GM12878 (cell line): ENCODE results near the gene CHPF2. TPM values are rescaled to one million over a fixed set of nuclear protein-coding genes. Genes with fewer than 3 reads are reported as not detected.

Experiments used
- ATAC-seq: fragments of 200-7000 bp; cut with Tn5 transposase; 3 replicates; pipeline ENCODE4 v1.9.1; 2020; ENCODE audit warnings: mild to moderate bottlenecking, moderate library complexity
- BruUV-seq: library from RNA; stranded (reverse); fragments of 400-500 nt; replicated peaks from 2 replicates; lab custom pipeline; 2021; lab: Mats Ljungman, UMichigan
- CTCF ChIA-PET: fragments of 300-600 bp; sonication (Branson Sonifier 250); formaldehyde crosslinking; extraction: SDS; loops from one replicate; lab custom pipeline; 2021; ENCODE audit warnings: inconsistent platforms; lab: Yijun Ruan, JAX
- POLR2A ChIA-PET: fragments of 350-600 bp; formaldehyde crosslinking; extraction: SDS; loops from one replicate; lab custom pipeline; 2021; ENCODE audit warnings: inconsistent platforms; lab: Charles Lee
- RAD21 ChIA-PET: fragments of 300-600 bp; sonication (Branson Sonifier 250); formaldehyde crosslinking; loops from one replicate; lab custom pipeline; 2023; ENCODE audit warnings: antibody characterized with exemption; ENCODE audit not compliant: unreplicated experiment; lab: Charles Lee
- SMC1A ChIA-PET: fragments of 300-600 bp; sonication (Branson Sonifier 250); formaldehyde crosslinking; loops from one replicate; lab custom pipeline; 2023; ENCODE audit not compliant: unreplicated experiment, uncharacterized antibody; lab: Charles Lee
- DNase-seq: peaks from one replicate; pipeline ENCODE4 v3.0.0-alpha.2; 2011; ENCODE audit warnings: low read depth, low spot score
- FAIRE-seq: peaks from 3 replicates; lab custom pipeline; 2011; peaks lifted over from hg19 to GRCh38; lab: Jason Lieb, UNC
- H2AFZ ChIP-seq: 2 replicates; pipeline ENCODE4 v1.6.0; 2011; ENCODE audit warnings: low read depth, low read length, control low read depth; ENCODE audit not compliant: control insufficient read depth
- H3K27ac ChIP-seq: 2 replicates; pipeline ENCODE4 v1.5.1; 2011; ENCODE audit warnings: control low read depth; ENCODE audit not compliant: control insufficient read depth, insufficient read depth
- H3K27me3 ChIP-seq, 2 experiments: replicated peaks in 1 of 2; 2 replicates each; pipeline versions ENCODE4 v1.6.0 to v1.6.1; 2011; ENCODE audit warnings: low read length in 1 of 2; ENCODE audit not compliant: control insufficient read depth in 2 of 2, insufficient read depth in 2 of 2
- H3K36me3 ChIP-seq, 2 experiments: 2 replicates each; pipeline ENCODE4 v1.5.1; 2011; ENCODE audit warnings: low read length in 1 of 2; ENCODE audit not compliant: control insufficient read depth in 2 of 2, insufficient read depth in 2 of 2
- H3K4me1 ChIP-seq: 2 replicates; pipeline ENCODE4 v1.6.1; 2011; ENCODE audit warnings: mild to moderate bottlenecking, low read length, moderate library complexity, mixed read lengths; ENCODE audit not compliant: control insufficient read depth, insufficient read depth
- H3K4me2 ChIP-seq: 2 replicates; pipeline ENCODE4 v1.6.0; 2011; ENCODE audit warnings: control low read depth; ENCODE audit not compliant: control insufficient read depth, insufficient read depth
- H3K4me3 ChIP-seq: fragments of 200-600 bp; sonication (generic); 2 replicates; pipeline ENCODE4 v1.5.1; 2016
- H3K79me2 ChIP-seq: 2 replicates; pipeline ENCODE4 v1.6.0; 2011; ENCODE audit warnings: low read length; ENCODE audit not compliant: control insufficient read depth, insufficient read depth
- H3K9ac ChIP-seq: 2 replicates; pipeline ENCODE4 v1.8.0; 2011; ENCODE audit warnings: low read length, control low read depth, mixed read lengths; ENCODE audit not compliant: control insufficient read depth, insufficient read depth
- H3K9me3 ChIP-seq: replicated peaks from 3 replicates; pipeline ENCODE4 v1.5.1; 2011; ENCODE audit warnings: mild to moderate bottlenecking, low read length; ENCODE audit not compliant: control insufficient read depth, insufficient read depth
- H4K20me1 ChIP-seq: 2 replicates; pipeline ENCODE4 v1.6.0; 2011; ENCODE audit not compliant: control insufficient read depth, insufficient read depth
- BRCA1 ChIP-seq: IDR thresholded peaks from 2 replicates; pipeline ENCODE4 v1.6.1; 2011; ENCODE audit warnings: low read depth, low read length, improper control_type of control experiment
- EGR1 ChIP-seq, 2 experiments: IDR thresholded peaks; 1 replicate in 1 of 2; 2 replicates in 1 of 2; pipeline ENCODE4 v1.6.1; 2011 to 2012; ENCODE audit warnings: low read depth in 2 of 2, low read length in 2 of 2, borderline replicate concordance in 1 of 2, mild to moderate bottlenecking in 1 of 2, moderate library complexity in 1 of 2
- NR2C2 ChIP-seq: IDR thresholded peaks from 2 replicates; pipeline ENCODE4 v1.6.1; 2011; ENCODE audit warnings: borderline replicate concordance, low read depth; ENCODE audit not compliant: control insufficient read depth, insufficient read length
- NRF1 ChIP-seq: conservative IDR thresholded peaks from 2 replicates; pipeline ENCODE4 v1.6.1; 2011; ENCODE audit warnings: mild to moderate bottlenecking, low read depth, low read length, improper control_type of control experiment
- RUNX3 ChIP-seq: IDR thresholded peaks from 2 replicates; pipeline ENCODE4 v1.6.1; 2012; ENCODE audit warnings: low read length, inconsistent platforms
- SPI1 ChIP-seq: IDR thresholded peaks from 2 replicates; pipeline ENCODE4 v1.6.1; 2011; ENCODE audit warnings: low read depth, mild to moderate bottlenecking, low read length, moderate library complexity, borderline replicate concordance; ENCODE audit not compliant: insufficient read depth
- TCF12 ChIP-seq: IDR thresholded peaks from 2 replicates; pipeline ENCODE4 v1.6.1; 2011; ENCODE audit warnings: low read depth, mild to moderate bottlenecking, low read length
- WGBS: methylation state at CpG from one replicate; pipeline ENCODE4 v1.1.6; 2016; ENCODE audit warnings: low lambda C conversion rate; ENCODE audit not compliant: insufficient replicate concordance, insufficient coverage; ENCODE audit errors: missing lambda C conversion rate; 5-methylcytosine and 5-hydroxymethylcytosine counted together
- in situ Hi-C: fragments of 300-500 bp; cut with MboI; formaldehyde crosslinking; loops from 9 replicates; pipeline ENCODE4 v1.14.3; 2018; ENCODE audit warnings: mixed read lengths
- intact Hi-C: fragments of 100-400 bp; cut with micrococcal nuclease; formaldehyde crosslinking; loops from one replicate; pipeline ENCODE4 v1.14.2; 2022; ENCODE audit not compliant: unreplicated experiment
- polyA plus RNA-seq, 11 experiments: library from polyadenylated mRNA; depleted of rRNA in 4 of 11; unstranded in 6 of 11; stranded (reverse) in 5 of 11; fragments of >200 nt; fragmentation: Nextera tagmentation in 4 of 11; fragmentation: Illumina TruSeq in 1 of 11; extraction: Ambion mirVana in 4 of 11; extraction: Trizol in 1 of 11; gene quantifications; 1 replicate in 1 of 11; 2 replicates in 10 of 11; pipeline versions ENCODE4 v1.2.1 to v1.2.3, GENCODE V29; 2011 to 2016; ENCODE audit warnings: inconsistent platforms in 2 of 11, missing spikeins in 2 of 11, low read depth in 1 of 11
- total RNA-seq, 4 experiments: library from RNA; depleted of rRNA in 3 of 4; stranded (reverse); fragments of >200 nt in 3 of 4; fragmentation: Illumina TruSeq in 1 of 4; extraction: Trizol in 1 of 4; gene quantifications; 2 replicates each; pipeline versions ENCODE4 v1.2.1 to v1.2.3, GENCODE V29; 2013 to 2021
- TF ChIP-seq, protein P1 (sequence below): IDR thresholded peaks from 2 replicates; pipeline ENCODE4 v1.6.1; 2011; ENCODE audit warnings: borderline replicate concordance, low read depth, mild to moderate bottlenecking, moderate library complexity, mixed read lengths, low read length; ENCODE audit not compliant: insufficient read depth; ENCODE audit errors: extremely low read length
- TF ChIP-seq, protein P2 (sequence below): IDR thresholded peaks from 2 replicates; pipeline ENCODE4 v1.6.1; 2012; ENCODE audit warnings: low read depth, low read length, improper control_type of control experiment

CHPF2 gene
- total and polyA plus RNA-seq, 10 of the 15 experiments (the other 5 are each of a cell fraction or from before 2014, with no cell fraction given), result 0.23 to 33.1 (median 11.5) TPM

GRCh38 chr7:151244841-151245346 is 12.6 kb downstream of the CHPF2 start:
- ChIA-PET CTCF (interaction anchor here (0.6 to 5.3 kb wide), 32 partner anchors 7 to 389 kb away, joined by 3 to 56 read pairs (median 4); partner anchors contain the start of genes ABCF2 and CHPF2), SMC1A (interaction anchor here (1.4 to 3.4 kb wide), 4 partner anchors 11 to 121 kb away, joined by 5 to 24 read pairs (median 15); partner anchors contain the start of genes ABCF2 and CHPF2), POLR2A (interaction anchor here (1.4 to 1.5 kb wide), 2 partner anchors 13 to 18 kb away, joined by 5 read pairs; partner anchors contain the start of genes ABCF2 and CHPF2), RAD21 (interaction anchor here (0.6 to 2.6 kb wide), 4 partner anchors 12 to 1043 kb away, joined by 3 to 17 read pairs (median 14); partner anchors contain the start of genes ABCF2 and CHPF2)
- FAIRE-seq (no peak), DNase-seq (no peak), ATAC-seq (peak; percentile 2)
- Histone ChIP-seq H3K9me3 (no peaks in the 10 kb centered on the region), H3K4me1 (peaks cover 16% of the 10 kb centered on the region), H3K4me3 (peak overlapping the region; percentile 44; the same call in 1 of the 2 replicates), H3K79me2 (no peaks in the 10 kb centered on the region), H3K9ac (no peak overlapping the region), H4K20me1 (no peaks in the 10 kb centered on the region), H3K27me3 (peaks cover 15 to 24% of the 10 kb centered on the region in 2 experiments), H3K36me3 (no peaks in the 10 kb centered on the region), H2AFZ (no peak overlapping the region), H3K4me2 (peak overlapping the region; percentile 83), H3K27ac (no peak overlapping the region)
- TF ChIP-seq SPI1, result no peak
- no peak for TF ChIP-seq RUNX3
- TF ChIP-seq TCF12, result no peak
- TF ChIP-seq NR2C2, result no peak
- BruUV-seq, result no TSS peak
- 2% methylated on average over 15 of the region's 15 CpGs for WGBS
- in situ Hi-C loops, result no loop called here
- intact Hi-C loops, result loop anchor here (1.0 to 5.0 kb wide), 2 partner anchors 73 to 121 kb away; no protein-coding TSS in a partner anchor

DNA sequence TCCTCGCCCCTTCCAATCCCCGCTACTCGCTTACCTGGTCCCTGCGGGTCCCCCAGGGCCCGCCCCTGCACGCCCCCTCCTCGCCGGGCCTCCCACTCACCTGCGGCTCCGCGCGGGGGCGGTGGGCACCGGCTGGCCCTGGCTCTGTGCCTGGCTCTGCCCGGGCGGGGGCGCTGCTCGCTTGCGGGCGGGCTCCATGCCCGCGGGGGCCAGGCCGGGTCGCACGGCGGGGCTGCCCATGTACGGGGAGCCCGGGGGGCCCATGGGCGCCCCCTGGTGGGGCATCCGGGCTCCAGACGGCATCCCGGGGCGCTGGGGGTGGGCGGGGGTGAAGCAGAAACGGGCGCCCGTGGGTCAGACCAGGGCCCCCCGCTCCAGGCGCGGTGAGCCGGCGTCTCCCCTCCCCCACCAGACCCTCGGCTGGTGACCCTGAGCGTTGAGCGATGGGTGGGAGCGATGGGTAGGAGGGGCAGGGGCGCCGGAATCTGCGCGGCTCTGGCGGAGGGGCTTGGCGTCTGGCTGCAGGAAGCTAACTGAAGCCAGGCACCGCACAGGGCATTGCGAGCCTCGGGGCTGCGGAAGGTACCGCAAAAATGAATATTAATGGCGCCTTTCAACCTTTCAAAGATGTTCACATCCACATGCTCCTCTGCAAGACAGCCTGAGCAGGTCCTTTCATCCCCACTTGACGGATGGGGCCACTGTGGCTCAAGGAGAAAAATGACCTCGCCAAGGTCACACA is 13.2 kb downstream of the CHPF2 start:
- Histone ChIP-seq H4K20me1 (no peaks in the 10 kb centered on the region), H3K79me2 (no peaks in the 10 kb centered on the region), H3K9me3 (no peaks in the 10 kb centered on the region), H3K27me3 (peaks cover 16 to 24% of the 10 kb centered on the region in 2 experiments), H3K9ac (no peak overlapping the region), H3K4me2 (peak overlapping the region; percentile 83), H3K36me3 (no peaks in the 10 kb centered on the region), H3K27ac (no peak overlapping the region), H2AFZ (no peak overlapping the region), H3K4me1 (peaks cover 16% of the 10 kb centered on the region), H3K4me3 (peak overlapping the region; percentile 44; the same call in 1 of the 2 replicates)
- ATAC-seq, result peak; percentile 76
- POLR2A ChIA-PET, result interaction anchor here (0.8 to 1.5 kb wide), 2 partner anchors 18 kb away, joined by 3 to 5 read pairs; partner anchors contain the start of gene ABCF2
- DNase-seq, result no peak
- SMC1A ChIA-PET, result interaction anchor here (2.6 kb wide), 1 partner anchor 18 kb away, joined by 24 read pairs; the partner anchor contains the start of gene ABCF2
- WGBS, result 5% methylated on average over 39 of the region's 60 CpGs
- CTCF ChIA-PET, result interaction anchor here (1.0 to 5.3 kb wide), 9 partner anchors 9 to 388 kb away, joined by 3 to 52 read pairs (median 6); partner anchors contain the start of genes ABCF2 and CHPF2
- intact Hi-C loops, result loop anchor here (1.0 kb wide), 1 partner anchor 121 kb away; no protein-coding TSS in a partner anchor
- no peak for FAIRE-seq
- in situ Hi-C loops, result no loop called here
- RAD21 ChIA-PET, result no interaction called here
- BruUV-seq, result no TSS peak
- TF ChIP-seq NRF1 (no peak), EGR1 (IDR thresholded peaks at IDR 0.05; ENCODE audit: borderline replicate concordance in 1 of 2, low read depth in 2 of 2, low read length in 2 of 2) (peak in 1 of 2 experiments; percentile 72; a peak in 2 of 3 replicates), BRCA1 (no peak)
- TF ChIP-seq, protein P1, sequence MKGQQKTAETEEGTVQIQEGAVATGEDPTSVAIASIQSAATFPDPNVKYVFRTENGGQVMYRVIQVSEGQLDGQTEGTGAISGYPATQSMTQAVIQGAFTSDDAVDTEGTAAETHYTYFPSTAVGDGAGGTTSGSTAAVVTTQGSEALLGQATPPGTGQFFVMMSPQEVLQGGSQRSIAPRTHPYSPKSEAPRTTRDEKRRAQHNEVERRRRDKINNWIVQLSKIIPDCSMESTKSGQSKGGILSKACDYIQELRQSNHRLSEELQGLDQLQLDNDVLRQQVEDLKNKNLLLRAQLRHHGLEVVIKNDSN, result no peak
- TF ChIP-seq, protein P2, sequence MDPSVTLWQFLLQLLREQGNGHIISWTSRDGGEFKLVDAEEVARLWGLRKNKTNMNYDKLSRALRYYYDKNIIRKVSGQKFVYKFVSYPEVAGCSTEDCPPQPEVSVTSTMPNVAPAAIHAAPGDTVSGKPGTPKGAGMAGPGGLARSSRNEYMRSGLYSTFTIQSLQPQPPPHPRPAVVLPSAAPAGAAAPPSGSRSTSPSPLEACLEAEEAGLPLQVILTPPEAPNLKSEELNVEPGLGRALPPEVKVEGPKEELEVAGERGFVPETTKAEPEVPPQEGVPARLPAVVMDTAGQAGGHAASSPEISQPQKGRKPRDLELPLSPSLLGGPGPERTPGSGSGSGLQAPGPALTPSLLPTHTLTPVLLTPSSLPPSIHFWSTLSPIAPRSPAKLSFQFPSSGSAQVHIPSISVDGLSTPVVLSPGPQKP, result no peak
